Panc1 (cell line): ENCODE data around the gene MMP19. TPM values are rescaled to one million over a fixed set of nuclear protein-coding genes. Genes with fewer than 3 reads are reported as not detected.

Source experiments
- ATAC-seq: fragments of 200-7000 bp; cut with Tn5 transposase; 2 replicates; pipeline ENCODE4 v1.9.1; 2020; ENCODE audit warnings: mild to moderate bottlenecking, moderate library complexity
- BruUV-seq: library from RNA; stranded (reverse); fragments of 400-500 nt; replicated peaks from 2 replicates; lab custom pipeline; 2021; lab: Mats Ljungman, UMichigan
- CTCF ChIA-PET: fragments of 300-600 bp; sonication (Branson Sonifier 250); formaldehyde crosslinking; loops from one replicate; lab custom pipeline; 2022; ENCODE audit warnings: antibody characterized with exemption; lab: Charles Lee
- POLR2A ChIA-PET: fragments of 300-600 bp; sonication (Branson Sonifier 250); formaldehyde crosslinking; loops from one replicate; lab custom pipeline; 2022; ENCODE audit warnings: antibody characterized with exemption; lab: Charles Lee
- DNase-seq: peaks from one replicate; pipeline ENCODE4 v3.0.0-alpha.2; 2010; ENCODE audit warnings: low read depth, low spot score
- H3K27ac ChIP-seq: 2 replicates; pipeline ENCODE4 v1.5.1; 2011; ENCODE audit warnings: mild to moderate bottlenecking, low read length, inconsistent platforms
- H3K27me3 ChIP-seq: fragments of 200-500 bp; sonication (Bioruptor generic); 2 replicates; pipeline ENCODE4 v1.6.0; 2014; ENCODE audit warnings: low read length, inconsistent platforms; ENCODE audit not compliant: control insufficient read depth, insufficient read depth
- H3K36me3 ChIP-seq: fragments of 200-500 bp; sonication (Bioruptor generic); 2 replicates; pipeline ENCODE4 v1.5.1; 2014; ENCODE audit warnings: inconsistent platforms, mild to moderate bottlenecking, low read length, moderate library complexity; ENCODE audit not compliant: control insufficient read depth, insufficient read depth
- H3K4me1 ChIP-seq: 2 replicates; pipeline ENCODE4 v1.5.1; 2011; ENCODE audit warnings: inconsistent platforms, mild to moderate bottlenecking, low read length, moderate library complexity; ENCODE audit not compliant: control insufficient read depth, insufficient read depth
- H3K4me3 ChIP-seq, 2 experiments: 2 replicates each; pipeline ENCODE4 v1.5.1; 2011 to 2012; ENCODE audit warnings: low read depth in 2 of 2, low read length in 2 of 2, mild to moderate bottlenecking in 2 of 2, inconsistent platforms in 1 of 2, moderate library complexity in 1 of 2
- H3K9me3 ChIP-seq: fragments of 200-500 bp; sonication (Bioruptor generic); 2 replicates; pipeline ENCODE4 v1.5.1; 2014; ENCODE audit warnings: low read depth, mild to moderate bottlenecking, inconsistent platforms, low read length, moderate library complexity; ENCODE audit not compliant: control insufficient read depth, insufficient read depth
- POLR2AphosphoS5 ChIP-seq: IDR thresholded peaks from 2 replicates; pipeline ENCODE4 v1.6.1; 2012; ENCODE audit warnings: mild to moderate bottlenecking, low read depth, low read length, moderate library complexity
- SIN3A ChIP-seq: IDR thresholded peaks from 2 replicates; pipeline ENCODE4 v1.6.1; 2012; ENCODE audit warnings: low read depth, mild to moderate bottlenecking, low read length, moderate library complexity, borderline replicate concordance; ENCODE audit not compliant: insufficient read depth
- TCF7L2 ChIP-seq: IDR thresholded peaks from 2 replicates; pipeline ENCODE4 v1.6.1; 2011; ENCODE audit warnings: mild to moderate bottlenecking, low read depth, low read length, inconsistent platforms
- in situ Hi-C: cut with HindIII; loops from 2 replicates; pipeline ENCODE4 v1.10.0; 2016; ENCODE audit warnings: low sequenced_read_pairs, low pct_unique_long_range_greater_than_20kb
- intact Hi-C: fragments of 100-400 bp; cut with micrococcal nuclease; formaldehyde crosslinking; loops from one replicate; pipeline ENCODE4 v1.10.0; 2022; ENCODE audit not compliant: unreplicated experiment
- total RNA-seq: library from RNA; stranded (reverse); gene quantifications from one replicate; pipeline ENCODE4 v1.2.1, GENCODE V29; 2021; ENCODE audit not compliant: unreplicated experiment
- TF ChIP-seq, protein P1 (sequence below): fragments of 450-650 bp; IDR thresholded peaks from 2 replicates; pipeline ENCODE4 v1.5.1; 2017; ENCODE audit warnings: mild to moderate bottlenecking
- TF ChIP-seq, protein P2 (sequence below), 2 experiments: IDR thresholded peaks; 2 replicates each; pipeline ENCODE4 v1.6.1; 2011 to 2012; ENCODE audit warnings: low read depth in 2 of 2, control low read depth in 1 of 2, low read length in 1 of 2, mild to moderate bottlenecking in 1 of 2, moderate library complexity in 1 of 2; ENCODE audit not compliant: insufficient read depth in 1 of 2

MMP19 gene
- total RNA-seq, 1 experiment from 2014 or later: 0.05 TPM

DNA sequence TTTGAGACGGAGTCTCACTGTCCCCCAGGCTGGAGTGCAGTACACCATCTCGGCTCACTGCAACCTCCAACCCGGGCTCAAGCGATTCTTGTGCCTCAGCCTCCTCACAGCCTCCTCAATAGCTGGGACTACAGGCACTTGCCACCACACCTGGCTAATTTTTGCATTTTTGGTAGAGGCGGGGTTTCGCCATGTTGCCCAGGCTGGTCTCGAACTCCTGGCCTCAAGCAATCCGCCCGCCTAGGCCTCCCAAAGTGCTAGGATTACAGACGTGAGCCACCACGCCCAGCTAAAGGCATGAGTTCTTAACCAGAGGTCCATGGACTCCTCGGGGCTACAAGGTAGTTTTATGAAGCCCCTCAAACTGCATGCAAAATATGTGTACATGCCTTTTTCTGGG, 27.3 kb downstream of the MMP19 start:
- CTCF ChIA-PET: no interaction called here
- Histone ChIP-seq H3K27ac (peak overlapping the region; percentile 100), H3K9me3 (no peaks in the 10 kb centered on the region), H3K4me3 (peak overlapping the region; percentile 86 to 100), H3K4me1 (peaks cover 16% of the 10 kb centered on the region), H3K36me3 (peaks cover 33% of the 10 kb centered on the region), H3K27me3 (no peaks in the 10 kb centered on the region)
- no peak for TF ChIP-seq TCF7L2
- TF ChIP-seq, protein P1, sequence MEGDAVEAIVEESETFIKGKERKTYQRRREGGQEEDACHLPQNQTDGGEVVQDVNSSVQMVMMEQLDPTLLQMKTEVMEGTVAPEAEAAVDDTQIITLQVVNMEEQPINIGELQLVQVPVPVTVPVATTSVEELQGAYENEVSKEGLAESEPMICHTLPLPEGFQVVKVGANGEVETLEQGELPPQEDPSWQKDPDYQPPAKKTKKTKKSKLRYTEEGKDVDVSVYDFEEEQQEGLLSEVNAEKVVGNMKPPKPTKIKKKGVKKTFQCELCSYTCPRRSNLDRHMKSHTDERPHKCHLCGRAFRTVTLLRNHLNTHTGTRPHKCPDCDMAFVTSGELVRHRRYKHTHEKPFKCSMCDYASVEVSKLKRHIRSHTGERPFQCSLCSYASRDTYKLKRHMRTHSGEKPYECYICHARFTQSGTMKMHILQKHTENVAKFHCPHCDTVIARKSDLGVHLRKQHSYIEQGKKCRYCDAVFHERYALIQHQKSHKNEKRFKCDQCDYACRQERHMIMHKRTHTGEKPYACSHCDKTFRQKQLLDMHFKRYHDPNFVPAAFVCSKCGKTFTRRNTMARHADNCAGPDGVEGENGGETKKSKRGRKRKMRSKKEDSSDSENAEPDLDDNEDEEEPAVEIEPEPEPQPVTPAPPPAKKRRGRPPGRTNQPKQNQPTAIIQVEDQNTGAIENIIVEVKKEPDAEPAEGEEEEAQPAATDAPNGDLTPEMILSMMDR: no peak
- TF ChIP-seq POLR2AphosphoS5: no peak
- TF ChIP-seq SIN3A: no peak
- TF ChIP-seq, protein P2, sequence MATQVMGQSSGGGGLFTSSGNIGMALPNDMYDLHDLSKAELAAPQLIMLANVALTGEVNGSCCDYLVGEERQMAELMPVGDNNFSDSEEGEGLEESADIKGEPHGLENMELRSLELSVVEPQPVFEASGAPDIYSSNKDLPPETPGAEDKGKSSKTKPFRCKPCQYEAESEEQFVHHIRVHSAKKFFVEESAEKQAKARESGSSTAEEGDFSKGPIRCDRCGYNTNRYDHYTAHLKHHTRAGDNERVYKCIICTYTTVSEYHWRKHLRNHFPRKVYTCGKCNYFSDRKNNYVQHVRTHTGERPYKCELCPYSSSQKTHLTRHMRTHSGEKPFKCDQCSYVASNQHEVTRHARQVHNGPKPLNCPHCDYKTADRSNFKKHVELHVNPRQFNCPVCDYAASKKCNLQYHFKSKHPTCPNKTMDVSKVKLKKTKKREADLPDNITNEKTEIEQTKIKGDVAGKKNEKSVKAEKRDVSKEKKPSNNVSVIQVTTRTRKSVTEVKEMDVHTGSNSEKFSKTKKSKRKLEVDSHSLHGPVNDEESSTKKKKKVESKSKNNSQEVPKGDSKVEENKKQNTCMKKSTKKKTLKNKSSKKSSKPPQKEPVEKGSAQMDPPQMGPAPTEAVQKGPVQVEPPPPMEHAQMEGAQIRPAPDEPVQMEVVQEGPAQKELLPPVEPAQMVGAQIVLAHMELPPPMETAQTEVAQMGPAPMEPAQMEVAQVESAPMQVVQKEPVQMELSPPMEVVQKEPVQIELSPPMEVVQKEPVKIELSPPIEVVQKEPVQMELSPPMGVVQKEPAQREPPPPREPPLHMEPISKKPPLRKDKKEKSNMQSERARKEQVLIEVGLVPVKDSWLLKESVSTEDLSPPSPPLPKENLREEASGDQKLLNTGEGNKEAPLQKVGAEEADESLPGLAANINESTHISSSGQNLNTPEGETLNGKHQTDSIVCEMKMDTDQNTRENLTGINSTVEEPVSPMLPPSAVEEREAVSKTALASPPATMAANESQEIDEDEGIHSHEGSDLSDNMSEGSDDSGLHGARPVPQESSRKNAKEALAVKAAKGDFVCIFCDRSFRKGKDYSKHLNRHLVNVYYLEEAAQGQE (IDR thresholded peaks at IDR 0.05; ENCODE audit: insufficient read depth in 1 of 2, low read depth in 2 of 2, low read length in 1 of 2): no peak
- BruUV-seq: no TSS peak
- intact Hi-C loops (loop anchor here (5.0 kb wide), 1 partner anchor 78 kb away; no protein-coding TSS in a partner anchor), in situ Hi-C loops (no loop called here)
- ATAC-seq (no peak), DNase-seq (no peak)
- POLR2A ChIA-PET: no interaction called here

DNA sequence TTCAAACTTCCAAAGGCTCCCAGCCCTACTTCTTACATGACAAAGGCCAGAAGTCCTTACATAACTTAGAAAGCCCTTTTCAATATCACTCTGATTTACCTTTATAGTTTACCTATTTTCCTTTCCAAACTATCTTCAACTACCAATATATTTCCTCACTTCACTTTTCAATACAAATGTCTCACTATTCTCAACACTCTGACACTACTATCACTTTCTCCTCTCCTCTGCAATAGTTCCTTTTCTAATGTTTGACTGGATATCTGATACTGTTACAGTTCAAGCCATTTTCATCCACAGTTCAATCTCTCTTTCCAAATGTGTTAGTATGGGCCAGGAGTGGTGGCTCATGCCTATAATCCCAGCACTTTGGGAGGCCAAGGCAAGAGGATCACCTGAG, 28.5 kb downstream of the MMP19 start:
- peaks cover 23% of the 10 kb centered on the region for H3K36me3 ChIP-seq
- peaks cover 15% of the 10 kb centered on the region for H3K4me1 ChIP-seq
- POLR2A ChIA-PET: no interaction called here
- H3K4me3 ChIP-seq: no peak overlapping the region
- DNase-seq: no peak
- H3K27me3 ChIP-seq: no peaks in the 10 kb centered on the region
- no peak overlapping the region for H3K27ac ChIP-seq
- CTCF ChIA-PET: interaction anchor here (0.7 kb wide), 1 partner anchor 47 kb away, joined by 3 read pairs; no protein-coding TSS in a partner anchor
- ATAC-seq: no peak
- H3K9me3 ChIP-seq: no peaks in the 10 kb centered on the region
- TF ChIP-seq POLR2AphosphoS5 (no peak), TCF7L2 (no peak), SIN3A (no peak)
- TF ChIP-seq, protein P1: no peak
- TF ChIP-seq, protein P2 (IDR thresholded peaks at IDR 0.05; ENCODE audit: insufficient read depth in 1 of 2, low read depth in 2 of 2, low read length in 1 of 2): no peak
- no TSS peak for BruUV-seq
- intact Hi-C loops: no loop called here
- in situ Hi-C loops: no loop called here
